Measurements from ENCODE around the gene EGFR.

The EGFR gene

GRCh38 chr7:55131142-55131929 lies 112.5 kb downstream of the EGFR start:
- no peak for DNase-seq

- DNase-seq: no peak
Measured at GRCh38 chr7:55132550-55132889, 113.7 kb downstream of the EGFR start.

GRCh38 chr7:55132890-55133551 lies 114.2 kb downstream of the EGFR start:
- DNase-seq: no peak

- DNase-seq: no peak
Measured at GRCh38 chr7:55133630-55134358, 115.0 kb downstream of the EGFR start.

- no peak for DNase-seq
Measured at GRCh38 chr7:55134359-55134725, 115.5 kb downstream of the EGFR start.

- no peak for DNase-seq
Measured at GRCh38 chr7:55134786-55135185, 116.0 kb downstream of the EGFR start.

- DNase-seq: no peak
Measured at GRCh38 chr7:55135462-55135861, 116.6 kb downstream of the EGFR start.

- no peak for DNase-seq
Measured at GRCh38 chr7:55138663-55139062, 119.8 kb downstream of the EGFR start.

- no peak for DNase-seq
Measured at GRCh38 chr7:55140221-55140940, 121.6 kb downstream of the EGFR start.

- no peak for DNase-seq
Measured at GRCh38 chr7:55140941-55141278, 122.1 kb downstream of the EGFR start.

- DNase-seq: no peak
Measured at GRCh38 chr7:55142919-55143600, 124.2 kb downstream of the EGFR start.

GRCh38 chr7:55144333-55145317 lies 125.8 kb downstream of the EGFR start:
- DNase-seq: peak; percentile 7

- no peak for DNase-seq
Measured at GRCh38 chr7:55145606-55146005, 126.8 kb downstream of the EGFR start.

- no peak for DNase-seq
Measured at GRCh38 chr7:55147101-55147500, 128.3 kb downstream of the EGFR start.

- DNase-seq: no peak
Measured at GRCh38 chr7:55147736-55148135, 128.9 kb downstream of the EGFR start.

GRCh38 chr7:55148571-55148970 lies 129.8 kb downstream of the EGFR start:
- DNase-seq: no peak

GRCh38 chr7:55149001-55149400 lies 130.2 kb downstream of the EGFR start:
- DNase-seq: no peak

GRCh38 chr7:55150166-55150565 lies 131.3 kb downstream of the EGFR start:
- no peak for DNase-seq

GRCh38 chr7:55150709-55151451 lies 132.1 kb downstream of the EGFR start:
- DNase-seq: no peak

GRCh38 chr7:55152516-55152915 lies 133.7 kb downstream of the EGFR start:
- DNase-seq: no peak

- no peak for DNase-seq
Measured at GRCh38 chr7:55154096-55154495, 135.3 kb downstream of the EGFR start.

Data from NCI-H1694 treated with DMSO at 0.1 percent for 48 hours (cell line).